HG03521 (cell line): Measurements from ENCODE around the gene COL9A2.
A peak's percentile ranks its signal among the peaks of the same experiment; 100 is the strongest.

ENCODE experiments used
- ATAC-seq: cut with Tn5 transposase; IDR thresholded peaks from one replicate; pipeline ENCODE4 v1.9.1; 2021; ENCODE audit warnings: mild to moderate bottlenecking, moderate library complexity; ENCODE audit not compliant: unreplicated experiment

The COL9A2 gene

DNA sequence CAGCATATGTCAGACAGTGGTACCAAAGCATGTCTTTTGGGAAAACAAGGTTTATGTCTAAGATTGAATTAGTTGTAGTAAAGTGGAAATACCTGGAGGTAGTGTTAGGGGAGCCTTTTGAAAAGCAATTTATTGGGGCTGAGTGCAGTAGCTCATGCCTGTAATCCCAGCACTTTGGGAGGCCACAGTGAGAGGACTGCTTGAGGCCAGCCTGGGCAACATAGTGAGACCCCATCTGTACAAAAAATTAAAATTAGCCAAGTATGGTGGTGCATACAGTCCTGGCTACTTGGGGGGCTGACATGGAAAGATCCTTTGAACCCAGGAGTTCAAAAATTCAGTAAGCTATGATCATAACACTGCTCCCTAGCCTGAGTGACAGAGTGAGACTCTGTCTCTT, 51.8 kb downstream of the COL9A2 start:
- no peak for ATAC-seq

DNA sequence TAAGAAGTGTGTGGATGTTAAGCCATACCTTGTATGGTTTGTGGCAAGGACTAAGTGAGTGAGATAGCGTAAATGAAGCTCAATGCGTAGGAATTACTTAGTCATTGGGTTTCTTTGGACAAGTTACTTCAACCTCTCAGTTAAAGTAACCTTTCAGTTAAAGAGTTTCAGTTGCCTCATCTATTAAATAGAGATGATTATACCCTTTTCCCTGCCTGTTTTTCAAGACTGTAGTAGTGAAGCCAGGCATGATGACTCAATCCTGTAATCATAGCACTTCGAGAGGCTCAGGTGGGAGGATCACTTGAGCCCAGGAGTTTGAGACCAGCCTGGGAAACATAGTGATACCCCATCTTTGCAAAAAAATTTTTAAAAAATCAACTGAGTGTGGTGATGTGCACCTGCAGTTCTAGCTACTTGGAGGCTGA, 52.7 kb downstream of the COL9A2 start:
- no peak for ATAC-seq

DNA sequence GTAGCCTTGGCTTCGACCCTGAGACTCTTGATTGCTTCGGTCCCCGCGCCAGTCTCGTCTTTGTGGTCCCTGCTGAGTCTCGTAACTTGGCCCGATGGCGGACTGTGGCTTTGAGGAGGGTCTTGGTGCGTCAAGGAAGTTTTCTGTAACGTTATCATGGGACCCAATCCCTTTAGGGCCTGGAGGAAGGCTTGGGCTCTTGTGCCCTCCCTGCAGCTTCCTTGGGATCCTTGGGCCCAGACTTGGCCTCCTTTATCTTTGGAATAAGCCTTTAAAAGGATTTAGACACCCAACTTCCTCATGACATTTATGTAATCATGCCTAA, 58.7 kb downstream of the COL9A2 start:
- no peak for ATAC-seq

DNA sequence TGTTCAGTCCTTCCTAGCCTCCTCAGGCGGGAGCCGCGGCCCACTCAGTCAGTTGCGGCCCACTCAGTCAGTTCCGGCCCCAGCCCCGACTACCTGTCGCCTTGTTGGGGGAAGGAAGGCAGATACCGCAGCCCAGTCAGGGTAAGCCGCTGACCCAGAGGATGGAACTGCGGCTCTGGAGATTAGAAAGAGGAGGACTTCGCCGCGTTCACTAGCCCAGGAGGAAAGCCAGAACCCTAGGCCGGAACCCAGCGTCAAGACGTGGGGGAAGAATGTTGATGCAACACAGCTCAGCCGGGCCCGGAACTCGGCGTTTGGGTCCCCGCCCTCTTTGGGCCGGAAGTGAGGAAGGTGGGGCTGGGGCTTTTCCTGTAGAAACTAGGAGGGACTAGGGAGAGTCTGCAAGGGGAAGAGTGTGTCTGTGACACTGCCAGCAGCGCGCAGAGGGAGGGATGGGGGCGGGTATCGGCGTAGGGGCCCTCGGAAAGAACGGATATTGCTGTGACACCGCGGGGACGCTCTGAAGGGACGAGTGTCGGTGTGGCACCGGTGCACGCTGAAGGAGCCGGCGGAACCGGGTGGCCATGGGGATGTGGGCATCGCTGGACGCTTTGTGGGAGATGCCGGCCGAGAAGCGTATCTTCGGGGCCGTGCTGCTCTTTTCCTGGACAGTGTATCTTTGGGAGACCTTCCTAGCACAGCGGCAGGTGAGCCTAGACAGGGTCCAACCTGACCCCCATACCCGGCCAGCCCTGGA, 59.2 kb downstream of the COL9A2 start, which contains the start of gene ZMPSTE24:
TSS of gene ZMPSTE24 (plus strand) at position 549 of the 757 bp plus-strand sequence. CDS start at position 585, 36 bp downstream.
- peak; percentile 91 for ATAC-seq

DNA sequence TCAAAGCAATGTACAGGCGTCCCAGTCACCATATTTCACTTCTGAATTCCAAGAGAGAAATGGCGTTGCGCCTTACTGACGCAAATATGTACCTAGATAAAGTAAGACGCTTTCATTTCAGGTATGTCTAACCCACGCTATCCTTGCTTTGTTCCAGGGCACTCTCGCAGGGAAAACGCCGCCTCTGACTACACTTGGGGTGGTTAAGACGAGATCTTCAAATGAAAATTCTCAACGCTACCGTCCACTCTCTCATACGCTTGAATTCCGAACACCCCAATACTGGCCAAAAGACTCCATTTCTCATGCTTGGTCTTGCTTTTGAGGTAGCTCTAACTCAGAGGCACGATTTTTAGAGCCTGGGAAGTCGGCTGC, 59.8 kb downstream of the COL9A2 start:
- peak; percentile 3 for ATAC-seq

DNA sequence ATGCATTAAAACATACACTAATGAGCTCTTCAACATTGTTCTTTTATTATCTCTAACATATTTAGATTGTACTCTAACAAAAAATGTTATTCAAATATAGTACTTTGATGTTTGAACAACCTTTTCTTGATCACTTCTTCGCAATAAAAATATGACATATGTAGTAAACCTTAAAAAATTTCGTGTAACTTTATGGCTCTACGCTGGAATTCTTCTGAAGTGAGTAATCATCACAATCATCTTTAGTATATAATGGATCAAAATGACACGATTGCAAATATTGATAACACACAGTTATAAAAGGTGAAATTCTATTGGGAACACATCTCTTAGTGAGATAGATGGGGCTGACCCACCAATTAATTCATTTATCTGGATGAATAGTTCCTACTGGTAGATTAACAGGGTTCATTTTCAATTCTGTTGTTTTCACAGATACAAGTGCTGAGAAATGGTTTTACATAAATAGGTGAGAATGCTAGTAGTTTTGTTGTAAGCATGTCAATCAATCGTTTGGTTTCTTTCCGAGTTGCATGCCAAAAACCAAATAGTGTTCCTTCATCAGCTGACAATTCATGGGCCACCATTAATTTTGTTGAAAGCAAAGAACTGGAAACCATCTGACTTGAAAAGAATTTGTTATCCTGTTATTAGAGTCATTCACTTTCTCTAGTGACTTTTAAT, 60.5 kb downstream of the COL9A2 start:
- ATAC-seq, result no peak

DNA sequence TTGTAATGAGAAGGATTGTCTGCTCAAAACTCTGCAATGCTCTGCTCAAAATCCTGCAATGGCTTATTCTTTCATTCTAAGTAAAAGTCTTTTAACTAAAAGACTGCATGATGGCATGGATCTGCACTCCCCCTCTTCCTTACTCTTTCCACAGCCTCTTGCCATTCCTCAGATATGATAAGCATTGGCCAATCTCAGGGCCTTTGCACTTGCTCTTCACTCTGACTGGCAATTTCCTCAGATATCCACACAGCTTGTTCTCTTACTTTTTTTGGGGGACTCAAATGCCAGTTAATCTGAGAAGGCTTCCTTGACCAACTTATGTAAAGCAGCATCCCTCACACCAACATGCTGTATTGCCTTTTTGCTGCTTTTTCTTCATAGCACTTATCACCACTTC, 61.9 kb downstream of the COL9A2 start:
- ATAC-seq, result no peak

DNA sequence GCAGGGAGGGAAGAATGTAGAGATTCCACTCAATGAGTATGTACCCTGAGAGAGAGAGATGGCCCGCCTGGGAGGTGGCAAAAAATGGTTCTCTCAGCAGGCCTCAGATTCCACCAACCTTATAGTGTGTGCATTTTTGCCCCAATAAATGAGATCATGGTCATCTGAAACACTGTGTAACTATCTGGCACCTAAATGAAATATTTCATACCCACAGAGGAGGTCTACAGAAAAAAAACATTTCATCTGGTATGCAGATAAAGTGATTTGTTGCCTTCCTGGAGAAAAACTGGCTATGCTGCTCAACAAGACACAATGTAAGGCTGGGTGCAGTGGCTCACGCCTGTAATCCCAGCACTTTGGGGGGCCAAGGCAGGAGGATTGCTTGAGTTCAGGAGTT, 64.5 kb downstream of the COL9A2 start:
- no peak for ATAC-seq

DNA sequence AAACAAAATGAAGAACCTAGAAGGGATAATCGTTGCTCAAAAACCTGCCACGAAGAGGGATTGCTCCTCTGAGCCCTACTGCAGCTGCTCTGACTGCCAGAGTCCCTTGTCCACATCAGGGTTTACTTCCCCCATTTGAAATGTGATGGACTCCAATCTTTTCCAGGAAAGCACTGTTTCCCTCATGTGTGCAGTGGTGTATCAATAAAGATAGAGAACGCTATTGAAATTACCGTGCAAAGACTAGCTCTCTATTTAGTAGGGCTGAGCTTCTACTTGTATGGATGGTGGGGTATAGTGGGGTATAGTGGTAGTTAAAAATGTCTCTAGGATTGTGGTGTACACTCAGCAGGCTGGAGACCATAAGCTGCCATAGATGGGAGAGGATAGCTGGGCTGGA, 65.6 kb downstream of the COL9A2 start:
- no peak for ATAC-seq
